IMR-90 (cell line): Measurements from ENCODE around the gene LEF1. TPM values are rescaled to one million over a fixed set of nuclear protein-coding genes. Genes with fewer than 3 reads are reported as not detected.

ENCODE experiments used
- ATAC-seq: fragments of 200-7000 bp; cut with Tn5 transposase; 2 replicates; pipeline ENCODE4 v1.9.1; 2020; ENCODE audit warnings: low read depth, mild to moderate bottlenecking, moderate library complexity
- BruUV-seq: library from RNA; stranded (reverse); fragments of 400-500 nt; replicated peaks from 2 replicates; lab custom pipeline; 2021; lab: Mats Ljungman, UMichigan
- CTCF ChIA-PET: fragments of 300-600 bp; formaldehyde crosslinking; extraction: SDS; loops from one replicate; lab custom pipeline; 2021; ENCODE audit warnings: antibody characterized with exemption; lab: Yijun Ruan, JAX
- POLR2A ChIA-PET: fragments of 300-600 bp; sonication (Branson Sonifier 250); formaldehyde crosslinking; loops from one replicate; lab custom pipeline; 2022; ENCODE audit warnings: antibody characterized with exemption; ENCODE audit not compliant: unreplicated experiment; lab: Charles Lee
- DNase-seq: peaks from one replicate; pipeline ENCODE4 v3.0.0; 2013
- H2AFZ ChIP-seq: replicated peaks from 2 replicates; pipeline ENCODE3; 2013; ENCODE audit warnings: low read length, mild to moderate bottlenecking; ENCODE audit not compliant: poor library complexity
- H2AK5ac ChIP-seq: 2 replicates; pipeline ENCODE4 v1.6.1; 2013; ENCODE audit warnings: low read depth, low read length, inconsistent platforms
- H2AK9ac ChIP-seq: replicated peaks from 2 replicates; pipeline ENCODE3; 2013; ENCODE audit warnings: mild to moderate bottlenecking, low read depth, low read length, moderate library complexity; ENCODE audit not compliant: poor library complexity
- H2BK120ac ChIP-seq: 2 replicates; pipeline ENCODE4 v1.6.1; 2013; ENCODE audit warnings: low read depth, low read length, inconsistent platforms
- H2BK15ac ChIP-seq: 3 replicates; pipeline ENCODE4 v1.6.1; 2013; ENCODE audit warnings: low read depth, low read length, inconsistent platforms
- H2BK20ac ChIP-seq: 2 replicates; pipeline ENCODE4 v1.6.1; 2013; ENCODE audit warnings: low read depth, mild to moderate bottlenecking, inconsistent platforms, low read length, moderate library complexity
- H2BK5ac ChIP-seq: 2 replicates; pipeline ENCODE4 v1.6.1; 2013; ENCODE audit warnings: mild to moderate bottlenecking, low read depth, low read length, inconsistent platforms; ENCODE audit not compliant: poor library complexity, severe bottlenecking
- H3K14ac ChIP-seq: replicated peaks from 2 replicates; pipeline ENCODE4 v1.6.1; 2013; ENCODE audit warnings: low read depth, low read length, inconsistent platforms
- H3K18ac ChIP-seq: 2 replicates; pipeline ENCODE4 v1.6.1; 2013; ENCODE audit warnings: low read depth, low read length, control low read depth
- H3K23ac ChIP-seq: 2 replicates; pipeline ENCODE4 v1.6.1; 2013; ENCODE audit warnings: low read depth, low read length, inconsistent platforms
- H3K27ac ChIP-seq: 2 replicates; pipeline ENCODE4 v1.5.1; 2013; ENCODE audit warnings: mild to moderate bottlenecking, control low read depth, low read length; ENCODE audit not compliant: insufficient read depth
- H3K27me3 ChIP-seq: 2 replicates; pipeline ENCODE4 v1.6.1; 2013; ENCODE audit warnings: low read length; ENCODE audit not compliant: control insufficient read depth, insufficient read depth
- H3K36me3 ChIP-seq: 2 replicates; pipeline ENCODE4 v1.6.1; 2013; ENCODE audit warnings: low read length, mixed read lengths; ENCODE audit not compliant: control insufficient read depth, insufficient read depth
- H3K4ac ChIP-seq: 2 replicates; pipeline ENCODE4 v1.6.1; 2013; ENCODE audit warnings: low read depth, low read length, inconsistent platforms
- H3K4me1 ChIP-seq: 2 replicates; pipeline ENCODE4 v1.6.1; 2013; ENCODE audit warnings: low read length, mixed read lengths; ENCODE audit not compliant: control insufficient read depth, insufficient read depth
- H3K4me2 ChIP-seq: 2 replicates; pipeline ENCODE4 v1.6.1; 2013; ENCODE audit warnings: low read depth, mild to moderate bottlenecking, control low read depth, low read length, moderate library complexity
- H3K4me3 ChIP-seq: 2 replicates; pipeline ENCODE4 v1.5.1; 2013; ENCODE audit warnings: low read depth, mild to moderate bottlenecking, control low read depth, low read length, moderate library complexity; ENCODE audit not compliant: insufficient read depth
- H3K56ac ChIP-seq: 2 replicates; pipeline ENCODE4 v1.6.1; 2013; ENCODE audit warnings: low read length, inconsistent platforms; ENCODE audit not compliant: insufficient read depth; ENCODE audit errors: extremely low read depth
- H3K79me1 ChIP-seq, 2 experiments: 2 replicates each; pipeline ENCODE4 v1.6.1; 2013; ENCODE audit warnings: low read length in 2 of 2, inconsistent platforms in 1 of 2, low read depth in 1 of 2
- H3K9ac ChIP-seq: 2 replicates; pipeline ENCODE4 v1.6.1; 2013; ENCODE audit warnings: low read depth, low read length, control low read depth
- H3K9me1 ChIP-seq: 2 replicates; pipeline ENCODE4 v1.6.1; 2013; ENCODE audit warnings: low read length, inconsistent platforms; ENCODE audit not compliant: insufficient read depth
- H3K9me3 ChIP-seq: 2 replicates; pipeline ENCODE4 v1.6.1; 2013; ENCODE audit warnings: low read length; ENCODE audit not compliant: control insufficient read depth, insufficient read depth
- H4K20me1 ChIP-seq: 2 replicates; pipeline ENCODE4 v1.6.1; 2013; ENCODE audit warnings: low read length, inconsistent platforms; ENCODE audit not compliant: insufficient read depth
- H4K5ac ChIP-seq: 2 replicates; pipeline ENCODE4 v1.6.1; 2013; ENCODE audit warnings: mild to moderate bottlenecking, low read depth, low read length, control low read depth
- H4K8ac ChIP-seq, 2 experiments: 2 replicates each; pipeline ENCODE4 v1.6.1; 2013; ENCODE audit warnings: low read depth in 2 of 2, low read length in 2 of 2, control low read depth in 1 of 2, inconsistent platforms in 1 of 2
- H4K91ac ChIP-seq: 2 replicates; pipeline ENCODE4 v1.6.1; 2013; ENCODE audit warnings: low read depth, low read length, inconsistent platforms; ENCODE audit not compliant: insufficient read depth
- BHLHE40 ChIP-seq: fragments of 150-350 bp; IDR thresholded peaks from 2 replicates; pipeline ENCODE4 v1.6.1; 2016; ENCODE audit warnings: mild to moderate bottlenecking, low read depth, low read length
- RFX5 ChIP-seq: IDR thresholded peaks from 2 replicates; pipeline ENCODE4 v1.8.0; 2012; ENCODE audit warnings: low read depth, mild to moderate bottlenecking, low read length, moderate library complexity
- WGBS, 2 experiments: methylation state at CpG; one replicate each; pipeline versions ENCODE4 v1.1.5 to v1.1.7; 2013; ENCODE audit warnings: missing lambda C conversion rate in 2 of 2; ENCODE audit not compliant: insufficient read length in 1 of 2; ENCODE audit errors: extremely low coverage in 2 of 2; 5-methylcytosine and 5-hydroxymethylcytosine counted together
- dilution Hi-C: fragments of 300-500 bp; cut with HindIII; formaldehyde crosslinking; loops from one replicate; pipeline ENCODE4 v1.14.3; 2018; ENCODE audit warnings: low sequenced_read_pairs; ENCODE audit not compliant: unreplicated experiment
- in situ Hi-C: fragments of 300-500 bp; cut with MboI; formaldehyde crosslinking; loops from 3 replicates; pipeline ENCODE4 v1.14.3; 2019; ENCODE audit warnings: low sequenced_read_pairs, inconsistent platforms, mixed read lengths
- intact Hi-C: fragments of 100-400 bp; cut with micrococcal nuclease; formaldehyde crosslinking; loops from 2 replicates; pipeline ENCODE4 v1.10.0; 2022
- polyA plus RNA-seq, 3 experiments: library from polyadenylated mRNA; depleted of rRNA; stranded (reverse); fragments of >200 nt; gene quantifications; 2 replicates each; pipeline ENCODE4 v1.2.3, GENCODE V29; 2012; ENCODE audit warnings: low replicate concordance in 1 of 3
- total RNA-seq: library from RNA; depleted of rRNA; stranded (reverse); fragments of >200 nt; gene quantifications from 2 replicates; pipeline ENCODE4 v1.2.3, GENCODE V29; 2012

The LEF1 gene
- total and polyA plus RNA-seq, 2 of the 4 experiments (the other 2 are of a cell fraction): 1.7 to 1.8 TPM

DNA sequence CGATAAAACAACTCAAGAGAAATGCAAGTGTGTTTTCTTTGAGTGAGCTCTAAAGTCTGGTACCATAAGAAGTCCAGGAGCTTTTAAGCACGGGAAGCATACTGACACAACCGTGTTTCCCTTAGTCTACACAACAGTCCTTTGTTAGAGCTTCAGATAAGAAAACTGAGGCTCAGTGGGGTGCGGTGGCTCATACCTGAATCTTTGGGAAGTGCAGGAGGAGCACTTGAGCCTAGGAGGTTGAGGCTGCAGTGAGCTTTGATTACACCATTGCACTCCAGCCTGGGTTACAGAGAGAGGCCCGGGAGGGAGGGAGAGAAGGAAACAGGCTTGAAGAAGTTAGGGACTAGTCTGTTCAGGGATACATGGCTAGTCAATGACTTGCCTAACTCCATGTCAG, 21.9 kb downstream of the LEF1 start:
- WGBS, 2 experiments: no CpG with 5 or more reads among the region's 5 CpGs
- no peak overlapping the region for H3K4me2 ChIP-seq
- H3K4me3 ChIP-seq: no peak overlapping the region
- no peak overlapping the region for H2AFZ ChIP-seq
- H3K36me3 ChIP-seq: no peaks in the 10 kb centered on the region
- no peak overlapping the region for H3K56ac ChIP-seq
- no peak overlapping the region for H2BK20ac ChIP-seq
- H3K18ac ChIP-seq: no peak overlapping the region
- H3K4ac ChIP-seq: no peak overlapping the region
- no peak overlapping the region for H2AK5ac ChIP-seq
- no peak overlapping the region for H3K14ac ChIP-seq
- H3K9me1 ChIP-seq: no peaks in the 10 kb centered on the region
- no peak overlapping the region for H3K23ac ChIP-seq
- in situ Hi-C loops: no loop called here
- no peak overlapping the region for H3K9ac ChIP-seq
- H4K8ac ChIP-seq: no peak overlapping the region
- no peak overlapping the region for H4K91ac ChIP-seq
- H2BK5ac ChIP-seq: no peak overlapping the region
- no peak for DNase-seq
- ChIA-PET CTCF (interaction anchor here (0.5 kb wide), 1 partner anchor 426 kb away, joined by 6 read pairs; no protein-coding TSS in a partner anchor), POLR2A (no interaction called here)
- H4K20me1 ChIP-seq: no peaks in the 10 kb centered on the region
- no peaks in the 10 kb centered on the region for H3K4me1 ChIP-seq
- H3K79me1 ChIP-seq: no peaks in the 10 kb centered on the region
- H3K27ac ChIP-seq: no peak overlapping the region
- dilution Hi-C loops: no loop called here
- no peak overlapping the region for H2BK120ac ChIP-seq
- TF ChIP-seq BHLHE40: no peak
- no peak for TF ChIP-seq RFX5
- no peak for ATAC-seq
- H3K27me3 ChIP-seq: 0 out of 2 replicates have a peak, but pooled peaks cover 2% of the 10 kb centered on the region
- H3K9me3 ChIP-seq: no peaks in the 10 kb centered on the region
- no peak overlapping the region for H4K5ac ChIP-seq
- no TSS peak for BruUV-seq
- intact Hi-C loops: no loop called here
- H2AK9ac ChIP-seq: no peak overlapping the region
- no peak overlapping the region for H2BK15ac ChIP-seq
